OCI-LY7 (cell line): ENCODE results near the gene TMEM238L. TPM values are rescaled to one million over a fixed set of nuclear protein-coding genes. Genes with fewer than 3 reads are reported as not detected.
A peak's percentile ranks its signal among the peaks of the same experiment; 100 is the strongest.

Experiments used
- BruUV-seq: library from RNA; stranded (reverse); fragments of 400-500 nt; replicated peaks from 2 replicates; lab custom pipeline; 2021; lab: Mats Ljungman, UMichigan
- CTCF ChIA-PET: fragments of 300-600 bp; sonication (Branson Sonifier 250); formaldehyde crosslinking; loops from one replicate; lab custom pipeline; 2022; ENCODE audit warnings: antibody characterized with exemption; ENCODE audit not compliant: unreplicated experiment; lab: Charles Lee
- POLR2A ChIA-PET: fragments of 300-600 bp; sonication (Branson Sonifier 250); formaldehyde crosslinking; loops from one replicate; lab custom pipeline; 2022; ENCODE audit warnings: antibody characterized with exemption; lab: Charles Lee
- DNase-seq: peaks from one replicate; pipeline ENCODE4 v3.0.0-alpha.2; 2015; ENCODE audit warnings: low spot score
- H2AFZ ChIP-seq: fragments of 200-600 bp; sonication (generic), shearing (Covaris generic); 2 replicates; pipeline ENCODE4 v1.6.1; 2014; ENCODE audit warnings: mild to moderate bottlenecking, antibody characterized with exemption, low read length, moderate library complexity
- H3K27ac ChIP-seq: fragments of 200-600 bp; sonication (generic); 2 replicates; pipeline ENCODE4 v1.5.1; 2014; ENCODE audit warnings: mixed run types, low read depth, mild to moderate bottlenecking, moderate library complexity, low read length, inconsistent platforms; ENCODE audit not compliant: poor library complexity, severe bottlenecking
- H3K36me3 ChIP-seq: fragments of 200-600 bp; sonication (generic); 2 replicates; pipeline ENCODE4 v1.6.1; 2014; ENCODE audit warnings: mild to moderate bottlenecking, antibody characterized with exemption, low read length, moderate library complexity, mixed read lengths; ENCODE audit not compliant: insufficient read depth
- H3K4me1 ChIP-seq: fragments of 200-600 bp; sonication (generic); 2 replicates; pipeline ENCODE4 v1.5.1; 2014; ENCODE audit warnings: mild to moderate bottlenecking, low read length; ENCODE audit not compliant: insufficient read depth, poor library complexity, severe bottlenecking
- H3K4me2 ChIP-seq: fragments of 200-600 bp; sonication (generic); 2 replicates; pipeline ENCODE4 v1.6.1; 2014; ENCODE audit warnings: mild to moderate bottlenecking, low read length
- H3K4me3 ChIP-seq: fragments of 200-600 bp; sonication (generic); 2 replicates; pipeline ENCODE4 v1.5.1; 2014; ENCODE audit warnings: mild to moderate bottlenecking, low read depth, low read length; ENCODE audit not compliant: poor library complexity, severe bottlenecking
- H3K79me2 ChIP-seq: fragments of 200-600 bp; sonication (generic); 2 replicates; pipeline ENCODE4 v1.6.1; 2016; ENCODE audit warnings: low read depth, mild to moderate bottlenecking, low read length, moderate library complexity, mixed read lengths; ENCODE audit not compliant: insufficient read depth
- H3K9me2 ChIP-seq: fragments of 200-600 bp; sonication (generic); 2 replicates; pipeline ENCODE4 v1.6.1; 2016; ENCODE audit warnings: mild to moderate bottlenecking, low read length, mixed read lengths; ENCODE audit not compliant: insufficient read depth
- H3K9me3 ChIP-seq: fragments of 200-600 bp; sonication (generic); 2 replicates; pipeline ENCODE4 v1.6.1; 2014; ENCODE audit warnings: mild to moderate bottlenecking, mixed run types, low read length, mixed read lengths
- H4K20me1 ChIP-seq: fragments of 200-600 bp; sonication (generic); 2 replicates; pipeline ENCODE4 v1.6.1; 2014; ENCODE audit warnings: mild to moderate bottlenecking, antibody characterized with exemption, low read length, moderate library complexity, mixed read lengths; ENCODE audit not compliant: insufficient read depth
- CTCF ChIP-seq: fragments of 200-600 bp; sonication (generic); conservative IDR thresholded peaks from 2 replicates; pipeline ENCODE4 v1.5.1; 2014; ENCODE audit warnings: mild to moderate bottlenecking, antibody characterized with exemption, low read length, moderate library complexity, mixed read lengths
- EZH2phosphoT487 ChIP-seq: fragments of 200-600 bp; sonication (generic); IDR thresholded peaks from 2 replicates; pipeline ENCODE4 v1.6.1; 2018; ENCODE audit warnings: low read depth, borderline replicate concordance, mild to moderate bottlenecking, mixed run types, antibody characterized with exemption, low read length, moderate library complexity, mixed read lengths
- intact Hi-C: fragments of 100-400 bp; cut with micrococcal nuclease; formaldehyde crosslinking; loops from one replicate; pipeline ENCODE4 v1.10.0; 2022; ENCODE audit not compliant: unreplicated experiment
- total RNA-seq, 2 experiments: library from RNA; depleted of rRNA in 1 of 2; stranded (reverse); fragments of >200 nt in 1 of 2; shearing (Covaris generic) in 1 of 2; gene quantifications; 2 replicates each; pipeline ENCODE4 v1.2.3, GENCODE V29; 2014 to 2022

TMEM238L gene
- total RNA-seq, 2 experiments from 2014 or later, result not detected

DNA sequence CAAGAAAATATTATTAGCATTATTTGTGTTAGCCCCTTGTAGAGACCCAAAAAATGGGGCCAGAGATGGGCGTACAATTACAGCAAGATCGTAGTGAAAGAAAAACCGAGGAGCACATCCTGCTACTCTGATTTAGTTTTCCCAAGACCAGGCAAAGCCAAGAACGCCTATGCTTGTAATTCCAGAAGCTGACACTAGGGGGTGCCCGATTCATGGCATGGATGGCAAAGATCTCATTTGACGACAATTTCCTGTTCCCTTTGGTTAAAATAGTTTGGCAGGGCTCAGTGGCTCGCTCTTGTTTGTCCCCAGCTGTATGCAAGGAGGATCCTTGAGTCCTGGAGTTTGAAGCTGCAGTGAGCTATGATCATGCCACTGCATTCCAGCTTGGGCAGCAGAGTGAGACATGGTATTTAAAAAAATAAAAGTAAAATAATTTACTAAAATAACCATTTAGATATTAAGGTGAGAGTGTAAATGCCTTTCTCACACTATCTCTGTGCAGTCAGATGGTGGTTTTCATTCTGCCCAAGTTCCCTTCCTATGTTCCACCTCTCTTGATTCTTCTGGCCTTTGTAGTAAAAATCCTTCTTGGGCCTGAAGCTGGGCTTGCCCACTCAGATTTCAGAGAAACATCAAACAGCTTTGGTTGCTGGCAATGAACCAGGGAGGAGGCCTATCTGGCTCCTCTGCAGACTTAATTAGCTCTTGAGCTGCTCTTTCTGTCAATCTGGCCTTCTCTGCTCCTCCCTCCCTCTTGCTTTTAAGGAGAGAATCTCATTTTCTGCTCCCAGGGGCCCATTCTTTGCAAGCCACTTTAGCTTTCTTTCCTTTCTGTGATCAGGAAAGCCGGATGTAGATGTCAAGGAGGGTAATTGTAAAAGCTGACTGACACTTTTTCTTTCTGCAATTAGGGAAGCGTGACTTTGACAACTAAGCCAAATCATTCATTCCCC lies 31.2 kb downstream of the TMEM238L start:
- Histone ChIP-seq H3K4me3 (no peak overlapping the region), H3K4me2 (no peak overlapping the region), H3K79me2 (no peaks in the 10 kb centered on the region), H3K9me2 (no peaks in the 10 kb centered on the region), H3K9me3 (peaks cover 11% of the 10 kb centered on the region; the same call in 1 of the 2 replicates), H3K4me1 (no peaks in the 10 kb centered on the region), H3K27ac (no peak overlapping the region), H4K20me1 (no peaks in the 10 kb centered on the region), H3K36me3 (no peaks in the 10 kb centered on the region), H2AFZ (no peak overlapping the region)
- intact Hi-C loops, result no loop called here
- peak; percentile 90 for TF ChIP-seq CTCF
- TF ChIP-seq EZH2phosphoT487, result no peak
- DNase-seq, result peak; percentile 24
- ChIA-PET POLR2A (no interaction called here), CTCF (no interaction called here)
- no TSS peak for BruUV-seq

DNA sequence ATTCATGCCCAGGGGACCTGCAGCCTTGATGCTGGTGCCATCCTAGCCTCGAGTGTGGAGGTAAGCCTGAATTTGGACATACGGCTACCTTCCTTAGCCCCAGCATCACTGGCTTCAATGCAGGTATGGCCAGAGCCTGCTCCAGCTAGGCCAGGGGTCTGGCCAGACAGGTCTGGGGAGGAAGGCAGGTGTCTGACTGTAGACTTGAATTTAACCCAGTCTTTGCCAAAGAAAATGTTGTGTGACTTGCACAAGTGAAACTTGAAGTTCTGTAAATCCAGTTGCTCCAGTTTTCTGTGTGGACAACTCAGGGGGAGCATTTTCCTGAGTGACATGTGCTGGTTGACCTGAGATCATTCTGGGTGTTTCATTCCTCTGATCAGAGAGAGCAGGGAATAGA lies 32.8 kb downstream of the TMEM238L start:
- CTCF ChIA-PET, result no interaction called here
- Histone ChIP-seq H3K9me3 (peaks cover 11% of the 10 kb centered on the region; the same call in 1 of the 2 replicates), H3K79me2 (no peaks in the 10 kb centered on the region), H3K4me3 (no peak overlapping the region), H2AFZ (no peak overlapping the region), H4K20me1 (no peaks in the 10 kb centered on the region), H3K9me2 (no peaks in the 10 kb centered on the region), H3K36me3 (no peaks in the 10 kb centered on the region), H3K4me2 (no peak overlapping the region), H3K4me1 (no peaks in the 10 kb centered on the region), H3K27ac (no peak overlapping the region)
- POLR2A ChIA-PET, result no interaction called here
- no peak for DNase-seq
- BruUV-seq, result no TSS peak
- intact Hi-C loops, result no loop called here
- TF ChIP-seq CTCF (no peak), EZH2phosphoT487 (no peak)

GRCh38 chr17:10769840-10770239 lies 34.1 kb downstream of the TMEM238L start:
- no peak for TF ChIP-seq CTCF
- Histone ChIP-seq H4K20me1 (no peaks in the 10 kb centered on the region), H3K4me2 (no peak overlapping the region), H3K4me3 (no peak overlapping the region), H3K36me3 (no peaks in the 10 kb centered on the region), H3K9me3 (peaks cover 11% of the 10 kb centered on the region; the same call in 1 of the 2 replicates), H3K9me2 (no peaks in the 10 kb centered on the region), H3K27ac (no peak overlapping the region), H3K4me1 (no peaks in the 10 kb centered on the region), H3K79me2 (no peaks in the 10 kb centered on the region), H2AFZ (no peak overlapping the region)
- no TSS peak for BruUV-seq
- ChIA-PET POLR2A (no interaction called here), CTCF (no interaction called here)
- intact Hi-C loops, result no loop called here
- DNase-seq, result no peak
